A673 (cell line): ENCODE measurements around the gene NCKAP5.

Experiments
- EZH2 ChIP-seq: fragments of 200-600 bp; sonication (generic); IDR thresholded peaks from 2 replicates; pipeline ENCODE4 v1.6.1; 2017; ENCODE audit warnings: borderline replicate concordance, low read depth, mild to moderate bottlenecking, mixed read lengths, antibody characterized with exemption, low read length; ENCODE audit not compliant: poor library complexity, severe bottlenecking
- TF ChIP-seq, protein P1 (sequence below): fragments of 300-800, 200-600 bp; sonication (generic); conservative IDR thresholded peaks from 2 replicates; pipeline ENCODE4 v1.5.1; 2017; ENCODE audit warnings: low read depth, mild to moderate bottlenecking, antibody characterized with exemption, low read length, moderate library complexity, mixed read lengths

DNA sequence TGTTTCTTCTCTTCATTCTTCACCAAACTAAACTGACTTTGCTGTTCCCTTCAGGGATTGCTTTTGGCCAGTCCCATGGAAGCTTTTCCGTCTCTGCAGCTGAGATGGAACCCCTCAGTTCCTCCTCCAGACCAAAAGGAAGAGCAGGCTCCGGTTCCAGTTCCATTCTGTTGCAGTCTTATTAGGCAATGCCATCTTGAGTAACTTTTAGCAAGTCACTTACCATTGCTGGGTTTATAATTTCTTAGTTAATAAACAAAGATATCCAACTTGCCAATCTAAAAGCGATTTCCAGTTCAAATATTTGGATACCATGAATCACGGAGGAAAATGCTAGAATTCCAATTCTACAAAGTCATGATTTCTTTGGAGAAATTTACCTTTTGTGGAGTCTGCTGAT lies 684.0 kb downstream of the NCKAP5 start:
- TF ChIP-seq, protein P1, sequence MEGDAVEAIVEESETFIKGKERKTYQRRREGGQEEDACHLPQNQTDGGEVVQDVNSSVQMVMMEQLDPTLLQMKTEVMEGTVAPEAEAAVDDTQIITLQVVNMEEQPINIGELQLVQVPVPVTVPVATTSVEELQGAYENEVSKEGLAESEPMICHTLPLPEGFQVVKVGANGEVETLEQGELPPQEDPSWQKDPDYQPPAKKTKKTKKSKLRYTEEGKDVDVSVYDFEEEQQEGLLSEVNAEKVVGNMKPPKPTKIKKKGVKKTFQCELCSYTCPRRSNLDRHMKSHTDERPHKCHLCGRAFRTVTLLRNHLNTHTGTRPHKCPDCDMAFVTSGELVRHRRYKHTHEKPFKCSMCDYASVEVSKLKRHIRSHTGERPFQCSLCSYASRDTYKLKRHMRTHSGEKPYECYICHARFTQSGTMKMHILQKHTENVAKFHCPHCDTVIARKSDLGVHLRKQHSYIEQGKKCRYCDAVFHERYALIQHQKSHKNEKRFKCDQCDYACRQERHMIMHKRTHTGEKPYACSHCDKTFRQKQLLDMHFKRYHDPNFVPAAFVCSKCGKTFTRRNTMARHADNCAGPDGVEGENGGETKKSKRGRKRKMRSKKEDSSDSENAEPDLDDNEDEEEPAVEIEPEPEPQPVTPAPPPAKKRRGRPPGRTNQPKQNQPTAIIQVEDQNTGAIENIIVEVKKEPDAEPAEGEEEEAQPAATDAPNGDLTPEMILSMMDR = no peak
- TF ChIP-seq EZH2 = no peak
